OCI-LY7 (cell line): ENCODE measurements around the gene LRRC7.

Experiments used
- EZH2phosphoT487 ChIP-seq: fragments of 200-600 bp; sonication (generic); IDR thresholded peaks from 2 replicates; pipeline ENCODE4 v1.6.1; 2018; ENCODE audit warnings: low read depth, borderline replicate concordance, mild to moderate bottlenecking, mixed run types, antibody characterized with exemption, low read length, moderate library complexity, mixed read lengths
- TF ChIP-seq, protein P1 (sequence below): fragments of 200-600 bp; sonication (generic); conservative IDR thresholded peaks from 2 replicates; pipeline ENCODE4 v1.5.1; 2014; ENCODE audit warnings: mild to moderate bottlenecking, antibody characterized with exemption, low read length, moderate library complexity, mixed read lengths

DNA sequence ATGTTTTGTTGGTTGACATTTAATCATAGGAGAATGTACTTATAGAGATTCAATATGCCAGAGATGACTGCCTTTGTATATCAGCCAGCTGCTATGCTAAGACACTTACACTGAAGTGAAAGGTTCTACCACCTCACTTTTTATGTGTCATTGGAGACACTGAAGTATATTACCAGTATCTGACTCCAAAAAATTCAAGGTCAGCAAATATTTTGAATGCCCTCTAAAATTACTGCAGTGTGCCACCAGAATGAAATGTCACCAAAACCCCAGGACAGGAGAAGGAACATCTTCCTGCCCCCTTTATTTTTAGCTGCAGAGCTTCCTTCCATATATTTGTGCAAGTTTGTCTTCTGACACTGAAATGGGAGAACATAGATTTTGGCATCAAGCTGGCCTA, 496.1 kb downstream of the LRRC7 start:
- TF ChIP-seq, protein P1, sequence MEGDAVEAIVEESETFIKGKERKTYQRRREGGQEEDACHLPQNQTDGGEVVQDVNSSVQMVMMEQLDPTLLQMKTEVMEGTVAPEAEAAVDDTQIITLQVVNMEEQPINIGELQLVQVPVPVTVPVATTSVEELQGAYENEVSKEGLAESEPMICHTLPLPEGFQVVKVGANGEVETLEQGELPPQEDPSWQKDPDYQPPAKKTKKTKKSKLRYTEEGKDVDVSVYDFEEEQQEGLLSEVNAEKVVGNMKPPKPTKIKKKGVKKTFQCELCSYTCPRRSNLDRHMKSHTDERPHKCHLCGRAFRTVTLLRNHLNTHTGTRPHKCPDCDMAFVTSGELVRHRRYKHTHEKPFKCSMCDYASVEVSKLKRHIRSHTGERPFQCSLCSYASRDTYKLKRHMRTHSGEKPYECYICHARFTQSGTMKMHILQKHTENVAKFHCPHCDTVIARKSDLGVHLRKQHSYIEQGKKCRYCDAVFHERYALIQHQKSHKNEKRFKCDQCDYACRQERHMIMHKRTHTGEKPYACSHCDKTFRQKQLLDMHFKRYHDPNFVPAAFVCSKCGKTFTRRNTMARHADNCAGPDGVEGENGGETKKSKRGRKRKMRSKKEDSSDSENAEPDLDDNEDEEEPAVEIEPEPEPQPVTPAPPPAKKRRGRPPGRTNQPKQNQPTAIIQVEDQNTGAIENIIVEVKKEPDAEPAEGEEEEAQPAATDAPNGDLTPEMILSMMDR: no peak
- no peak for TF ChIP-seq EZH2phosphoT487
